B cell (primary cell): ENCODE measurements around the gene PCTP. TPM values are rescaled to one million over a fixed set of nuclear protein-coding genes. Genes with fewer than 3 reads are reported as not detected.

Source experiments
- ATAC-seq: fragments of 200-7000 bp; cut with Tn5 transposase; one replicate; pipeline ENCODE4 v1.10.0; 2021; ENCODE audit warnings: low read depth, mild to moderate bottlenecking, moderate number of reproducible peaks, moderate library complexity
- CTCF ChIA-PET: fragments of 350-600 bp; sonication (Branson Sonifier 250); formaldehyde crosslinking; loops from one replicate; lab custom pipeline; 2021; ENCODE audit warnings: antibody characterized with exemption, inconsistent platforms; lab: Charles Lee
- POLR2A ChIA-PET: fragments of 350-600 bp; sonication (Branson Sonifier 250); formaldehyde crosslinking; loops from one replicate; lab custom pipeline; 2021; ENCODE audit warnings: antibody characterized with exemption; lab: Charles Lee
- DNase-seq: peaks from one replicate; pipeline ENCODE4 v3.0.0; 2013
- H2AFZ ChIP-seq: 2 replicates; pipeline ENCODE4 v1.6.1; 2012; ENCODE audit warnings: mild to moderate bottlenecking, low read depth, low read length; ENCODE audit not compliant: insufficient read depth, poor library complexity, severe bottlenecking
- H3K27ac ChIP-seq, 2 donors: 1 replicate in 1 of 2; 2 replicates in 1 of 2; pipeline ENCODE4 v1.5.1; 2012 to 2013; ENCODE audit warnings: low read length in 2 of 2, mild to moderate bottlenecking in 2 of 2, moderate library complexity in 1 of 2
- H3K27me3 ChIP-seq, 4 experiments: fragments of 200-600 bp in 1 of 4; sonication (generic) in 1 of 4; replicated peaks in 1 of 4; 1 replicate in 2 of 4; 2 replicates in 2 of 4; pipeline versions ENCODE4 v1.6.1 to v1.7.0; 2013 to 2016; ENCODE audit warnings: low read length in 3 of 4, mild to moderate bottlenecking in 2 of 4, mixed read lengths in 1 of 4, moderate library complexity in 1 of 4; ENCODE audit not compliant: insufficient read depth in 4 of 4, control insufficient read depth in 3 of 4; ENCODE audit errors: control extremely low read depth in 1 of 4
- H3K36me3 ChIP-seq, 2 experiments: replicated peaks in 1 of 2; 1 replicate in 1 of 2; 2 replicates in 1 of 2; pipeline versions ENCODE4 v1.6.1 to v1.7.1; 2013; ENCODE audit warnings: low read length in 1 of 2; ENCODE audit not compliant: insufficient read depth in 2 of 2, control insufficient read depth in 1 of 2; ENCODE audit errors: control extremely low read depth in 1 of 2, extremely low read depth in 1 of 2
- H3K4me1 ChIP-seq, 2 donors: fragments of 200-600 bp in 1 of 2; sonication (generic) in 1 of 2; 1 replicate in 1 of 2; 2 replicates in 1 of 2; pipeline versions ENCODE4 v1.5.1 to v1.6.1; 2013 to 2017; ENCODE audit warnings: low read length in 2 of 2; ENCODE audit not compliant: control insufficient read depth in 2 of 2, insufficient read depth in 2 of 2
- H3K4me2 ChIP-seq: replicated peaks from 2 replicates; pipeline ENCODE3; 2012; ENCODE audit warnings: mild to moderate bottlenecking, low read depth, low read length; ENCODE audit not compliant: poor library complexity, severe bottlenecking
- H3K4me3 ChIP-seq, 5 experiments: fragments of 200-600 bp in 1 of 5; sonication (generic) in 1 of 5; 1 replicate in 3 of 5; 2 replicates in 2 of 5; pipeline versions ENCODE4 v1.5.1 to v1.7.0; 2011 to 2016; ENCODE audit warnings: low read length in 4 of 5, mild to moderate bottlenecking in 4 of 5, low read depth in 2 of 5, control low read depth in 1 of 5, moderate library complexity in 1 of 5; ENCODE audit not compliant: insufficient read depth in 1 of 5; ENCODE audit errors: control extremely low read depth in 1 of 5, extremely low read depth in 1 of 5
- H3K79me2 ChIP-seq: fragments of 200-600 bp; sonication (generic); one replicate; pipeline ENCODE4 v1.6.0; 2016; ENCODE audit warnings: low read length; ENCODE audit not compliant: control insufficient read depth, insufficient read depth
- H3K9ac ChIP-seq: fragments of 200-600 bp; sonication (generic); 2 replicates; pipeline ENCODE4 v1.6.1; 2017; ENCODE audit warnings: mild to moderate bottlenecking, low read length, moderate library complexity
- H3K9me3 ChIP-seq, 3 donors: one replicate each; pipeline versions ENCODE4 v1.6.1 to v1.7.1; 2013; ENCODE audit warnings: low read length in 2 of 3; ENCODE audit not compliant: control insufficient read depth in 2 of 3, insufficient read depth in 1 of 3; ENCODE audit errors: control extremely low read depth in 1 of 3
- H4K20me1 ChIP-seq: 2 replicates; pipeline ENCODE4 v1.6.0; 2012; ENCODE audit warnings: mild to moderate bottlenecking, low read length; ENCODE audit not compliant: insufficient read depth, control insufficient read depth, poor library complexity, severe bottlenecking
- H3K27ac Mint-ChIP-seq: one replicate; pipeline ENCODE4 v1.8.0; 2021; ENCODE audit warnings: mixed read lengths
- H3K27me3 Mint-ChIP-seq: one replicate; pipeline ENCODE4 v1.8.0; 2021; ENCODE audit warnings: mixed read lengths
- H3K4me1 Mint-ChIP-seq: one replicate; pipeline ENCODE4 v1.8.0; 2021; ENCODE audit warnings: mixed read lengths
- H3K4me3 Mint-ChIP-seq: one replicate; pipeline ENCODE4 v1.8.0; 2021; ENCODE audit warnings: mixed read lengths
- H3K9me3 Mint-ChIP-seq: one replicate; pipeline ENCODE4 v1.8.0; 2022; ENCODE audit warnings: mixed read lengths; ENCODE audit not compliant: insufficient read depth
- EZH2 ChIP-seq: IDR thresholded peaks from 2 replicates; pipeline ENCODE4 v1.6.1; 2012; ENCODE audit warnings: borderline replicate concordance, low read depth, mild to moderate bottlenecking, moderate library complexity, low read length; ENCODE audit not compliant: insufficient read depth, poor library complexity, severe bottlenecking
- whole genome bisulfite sequencing: methylation state at CpG from one replicate; pipeline ENCODE4 v1.1.5; 2013; ENCODE audit warnings: missing lambda C conversion rate; ENCODE audit not compliant: insufficient coverage; 5-methylcytosine and 5-hydroxymethylcytosine counted together
- intact Hi-C: fragments of 100-400 bp; cut with micrococcal nuclease; formaldehyde crosslinking; loops from one replicate; pipeline ENCODE4 v1.10.0; 2022
- polyA plus RNA-seq: library from polyadenylated mRNA; depleted of rRNA; stranded (reverse); fragments of >200 nt; gene quantifications from 2 replicates; pipeline ENCODE4 v1.2.3, GENCODE V29; 2012
- total RNA-seq, 2 donors: library from RNA; stranded (reverse); fragments of 120-200 nt in 1 of 2; gene quantifications; 1 replicate in 1 of 2; 2 replicates in 1 of 2; pipeline versions ENCODE4 v1.2.3 to v1.2.4, GENCODE V29; 2013 to 2022
- TF ChIP-seq, protein P1 (sequence below): fragments of 200-600 bp; IDR thresholded peaks from one replicate; pipeline ENCODE4 v1.8.0; 2022; ENCODE audit warnings: antibody characterized with exemption, mild to moderate bottlenecking

PCTP gene
- total and polyA plus RNA-seq, 2 donors (not counting 1 experiment from before 2014, with no cell fraction given) = 3.2 to 9.0 TPM

- CTCF ChIA-PET = no interaction called here
- POLR2A ChIA-PET = no interaction called here
- intact Hi-C loops = no loop called here
Measured at GRCh38 chr17:55741356-55741700, 9.5 kb upstream of the PCTP start.

GRCh38 chr17:55742272-55743102, 8.4 kb upstream of the PCTP start:
- no peaks in the 10 kb centered on the region for H3K79me2 ChIP-seq
- H3K4me2 ChIP-seq = peak overlapping the region; percentile 18
- intact Hi-C loops = no loop called here
- Mint-ChIP-seq H3K4me3 (peak overlapping the region; percentile 42), H3K9me3 (no peaks in the 10 kb centered on the region), H3K27ac (no peak overlapping the region), H3K27me3 (peaks cover 12% of the 10 kb centered on the region), H3K4me1 (peaks cover 20% of the 10 kb centered on the region)
- no peak overlapping the region for H3K27ac ChIP-seq
- no peak overlapping the region for H3K9ac ChIP-seq
- 20% methylated on average over 1 of the region's 12 CpGs for WGBS
- ChIA-PET POLR2A (no interaction called here), CTCF (interaction anchor here (0.7 to 1.3 kb wide), 2 partner anchors 8 to 9 kb away, joined by 3 read pairs; partner anchors contain the start of gene PCTP)
- no peaks in the 10 kb centered on the region for H3K9me3 ChIP-seq
- no peaks in the 10 kb centered on the region for H3K36me3 ChIP-seq
- H3K27me3 ChIP-seq = peaks cover 0 to 7% (median 0%) of the 10 kb centered on the region in 4 experiments
- no peak for TF ChIP-seq EZH2
- TF ChIP-seq, protein P1, sequence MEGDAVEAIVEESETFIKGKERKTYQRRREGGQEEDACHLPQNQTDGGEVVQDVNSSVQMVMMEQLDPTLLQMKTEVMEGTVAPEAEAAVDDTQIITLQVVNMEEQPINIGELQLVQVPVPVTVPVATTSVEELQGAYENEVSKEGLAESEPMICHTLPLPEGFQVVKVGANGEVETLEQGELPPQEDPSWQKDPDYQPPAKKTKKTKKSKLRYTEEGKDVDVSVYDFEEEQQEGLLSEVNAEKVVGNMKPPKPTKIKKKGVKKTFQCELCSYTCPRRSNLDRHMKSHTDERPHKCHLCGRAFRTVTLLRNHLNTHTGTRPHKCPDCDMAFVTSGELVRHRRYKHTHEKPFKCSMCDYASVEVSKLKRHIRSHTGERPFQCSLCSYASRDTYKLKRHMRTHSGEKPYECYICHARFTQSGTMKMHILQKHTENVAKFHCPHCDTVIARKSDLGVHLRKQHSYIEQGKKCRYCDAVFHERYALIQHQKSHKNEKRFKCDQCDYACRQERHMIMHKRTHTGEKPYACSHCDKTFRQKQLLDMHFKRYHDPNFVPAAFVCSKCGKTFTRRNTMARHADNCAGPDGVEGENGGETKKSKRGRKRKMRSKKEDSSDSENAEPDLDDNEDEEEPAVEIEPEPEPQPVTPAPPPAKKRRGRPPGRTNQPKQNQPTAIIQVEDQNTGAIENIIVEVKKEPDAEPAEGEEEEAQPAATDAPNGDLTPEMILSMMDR = no peak
- no peaks in the 10 kb centered on the region for H4K20me1 ChIP-seq
- ATAC-seq (no peak), DNase-seq (no peak)
- no peak overlapping the region for H3K4me3 ChIP-seq
- H3K4me1 ChIP-seq = peaks cover 6 to 14% of the 10 kb centered on the region in 2 donors
- no peak overlapping the region for H2AFZ ChIP-seq

More at GRCh38 chr17:55741356-55741700, 9.5 kb upstream of the PCTP start:
- peaks cover 6 to 14% of the 10 kb centered on the region in 2 donors for H3K4me1 ChIP-seq
- no peak for DNase-seq
- H3K4me2 ChIP-seq = no peak overlapping the region
- H4K20me1 ChIP-seq = no peaks in the 10 kb centered on the region
- no peak overlapping the region for H3K27ac ChIP-seq
- no CpG with 5 or more reads among the region's 3 CpGs for WGBS
- no peaks in the 10 kb centered on the region for H3K79me2 ChIP-seq
- H3K4me1 Mint-ChIP-seq = peaks cover 20% of the 10 kb centered on the region
- peaks cover 7% of the 10 kb centered on the region for H3K27me3 Mint-ChIP-seq
- H3K4me3 ChIP-seq = no peak overlapping the region
- H3K4me3 Mint-ChIP-seq = no peak overlapping the region
- H3K9me3 Mint-ChIP-seq = no peaks in the 10 kb centered on the region
- ATAC-seq = no peak
- peaks cover 0 to 7% (median 0%) of the 10 kb centered on the region in 4 experiments for H3K27me3 ChIP-seq
- H3K36me3 ChIP-seq = no peaks in the 10 kb centered on the region
- H3K27ac Mint-ChIP-seq = no peak overlapping the region
- H2AFZ ChIP-seq = no peak overlapping the region
- no peak overlapping the region for H3K9ac ChIP-seq
- TF ChIP-seq, protein P1 = no peak
- no peak for TF ChIP-seq EZH2
- H3K9me3 ChIP-seq = no peaks in the 10 kb centered on the region
